GM12875 (cell line): ENCODE measurements around the gene NPB.

ENCODE experiments used
- H3K4me3 ChIP-seq: one replicate; pipeline ENCODE4 v1.5.1; 2011; ENCODE audit warnings: low read depth, low read length, control low read depth
- TF ChIP-seq, protein P1 (sequence below): IDR thresholded peaks from 2 replicates; pipeline ENCODE4 v1.5.1; 2011; ENCODE audit warnings: low read depth, mild to moderate bottlenecking, control low read depth, inconsistent platforms, low read length, moderate library complexity, borderline replicate concordance; ENCODE audit not compliant: insufficient read depth

Gene NPB

DNA sequence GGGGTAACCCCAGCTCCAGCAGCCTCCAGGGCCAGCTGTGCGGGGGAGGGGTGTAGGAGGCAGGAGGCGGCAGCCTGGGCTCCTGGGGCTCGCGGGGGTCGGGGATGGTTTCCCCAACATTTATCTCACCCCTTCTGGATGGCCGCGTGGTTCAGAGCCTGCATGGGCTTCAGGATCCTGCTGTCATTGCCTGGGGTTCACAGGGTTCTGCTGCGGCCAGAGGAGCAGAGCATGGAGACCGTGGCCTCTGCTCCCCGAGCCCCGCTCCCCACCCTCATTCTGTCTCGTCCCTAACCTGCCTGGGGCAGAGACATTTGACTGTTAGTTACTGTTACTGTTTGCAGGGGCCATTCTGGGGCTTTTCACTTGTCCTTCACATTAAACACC is 40.1 kb downstream of the NPB start:
- TF ChIP-seq, protein P1, sequence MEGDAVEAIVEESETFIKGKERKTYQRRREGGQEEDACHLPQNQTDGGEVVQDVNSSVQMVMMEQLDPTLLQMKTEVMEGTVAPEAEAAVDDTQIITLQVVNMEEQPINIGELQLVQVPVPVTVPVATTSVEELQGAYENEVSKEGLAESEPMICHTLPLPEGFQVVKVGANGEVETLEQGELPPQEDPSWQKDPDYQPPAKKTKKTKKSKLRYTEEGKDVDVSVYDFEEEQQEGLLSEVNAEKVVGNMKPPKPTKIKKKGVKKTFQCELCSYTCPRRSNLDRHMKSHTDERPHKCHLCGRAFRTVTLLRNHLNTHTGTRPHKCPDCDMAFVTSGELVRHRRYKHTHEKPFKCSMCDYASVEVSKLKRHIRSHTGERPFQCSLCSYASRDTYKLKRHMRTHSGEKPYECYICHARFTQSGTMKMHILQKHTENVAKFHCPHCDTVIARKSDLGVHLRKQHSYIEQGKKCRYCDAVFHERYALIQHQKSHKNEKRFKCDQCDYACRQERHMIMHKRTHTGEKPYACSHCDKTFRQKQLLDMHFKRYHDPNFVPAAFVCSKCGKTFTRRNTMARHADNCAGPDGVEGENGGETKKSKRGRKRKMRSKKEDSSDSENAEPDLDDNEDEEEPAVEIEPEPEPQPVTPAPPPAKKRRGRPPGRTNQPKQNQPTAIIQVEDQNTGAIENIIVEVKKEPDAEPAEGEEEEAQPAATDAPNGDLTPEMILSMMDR = no peak

DNA sequence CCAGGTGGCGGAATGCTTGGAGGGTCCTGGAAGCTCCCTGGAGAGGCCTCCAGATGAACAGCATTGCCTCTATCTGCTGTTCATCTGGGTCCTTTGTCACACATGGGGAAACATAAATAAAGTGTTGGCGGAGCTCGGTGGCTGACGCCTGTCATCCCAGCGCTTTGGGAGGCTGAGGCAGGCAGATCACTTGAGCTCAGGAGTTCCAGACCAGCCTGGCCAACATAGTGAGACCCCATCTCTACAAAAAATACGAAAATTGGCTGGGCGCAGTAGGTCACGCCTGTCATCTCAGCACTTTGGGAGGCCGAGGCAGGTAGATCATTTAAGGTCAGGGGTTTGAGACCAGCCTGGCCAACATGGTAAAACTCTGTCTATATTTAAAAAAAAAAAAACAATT is 42.8 kb downstream of the NPB start:
- TF ChIP-seq, protein P1 = no peak
- H3K4me3 ChIP-seq = no peak overlapping the region

More for the DNA sequence above, 40.1 kb downstream of the NPB start:
- no peak overlapping the region for H3K4me3 ChIP-seq

DNA sequence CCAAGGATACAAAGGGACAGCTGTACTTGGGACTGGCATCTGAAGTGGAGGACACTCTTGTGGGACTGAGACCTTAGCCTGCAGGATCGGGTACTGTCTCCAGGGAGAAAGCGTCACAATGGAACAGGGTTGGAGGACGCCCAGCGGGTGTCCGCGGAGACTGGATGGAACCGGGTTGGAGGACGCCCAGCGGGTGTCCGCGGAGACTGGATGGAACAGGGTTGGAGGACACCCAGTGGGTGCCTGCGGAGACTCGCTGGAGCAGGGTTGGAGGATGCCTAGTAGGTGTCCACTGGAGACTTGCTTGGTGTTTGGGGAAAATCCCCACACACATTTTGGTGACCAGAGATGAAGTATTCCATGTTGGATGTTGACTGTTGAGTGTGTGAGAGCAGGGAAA is 45.2 kb downstream of the NPB start, which contains the start of gene MYADML2:
Gene MYADML2 (minus strand): TSS at position 45 of the 400 bp plus-strand sequence. CDS start 5,492 bp downstream, outside the sequence.
- TF ChIP-seq, protein P1 = no peak
- no peak within 1 kb of the TSS for H3K4me3 ChIP-seq

DNA sequence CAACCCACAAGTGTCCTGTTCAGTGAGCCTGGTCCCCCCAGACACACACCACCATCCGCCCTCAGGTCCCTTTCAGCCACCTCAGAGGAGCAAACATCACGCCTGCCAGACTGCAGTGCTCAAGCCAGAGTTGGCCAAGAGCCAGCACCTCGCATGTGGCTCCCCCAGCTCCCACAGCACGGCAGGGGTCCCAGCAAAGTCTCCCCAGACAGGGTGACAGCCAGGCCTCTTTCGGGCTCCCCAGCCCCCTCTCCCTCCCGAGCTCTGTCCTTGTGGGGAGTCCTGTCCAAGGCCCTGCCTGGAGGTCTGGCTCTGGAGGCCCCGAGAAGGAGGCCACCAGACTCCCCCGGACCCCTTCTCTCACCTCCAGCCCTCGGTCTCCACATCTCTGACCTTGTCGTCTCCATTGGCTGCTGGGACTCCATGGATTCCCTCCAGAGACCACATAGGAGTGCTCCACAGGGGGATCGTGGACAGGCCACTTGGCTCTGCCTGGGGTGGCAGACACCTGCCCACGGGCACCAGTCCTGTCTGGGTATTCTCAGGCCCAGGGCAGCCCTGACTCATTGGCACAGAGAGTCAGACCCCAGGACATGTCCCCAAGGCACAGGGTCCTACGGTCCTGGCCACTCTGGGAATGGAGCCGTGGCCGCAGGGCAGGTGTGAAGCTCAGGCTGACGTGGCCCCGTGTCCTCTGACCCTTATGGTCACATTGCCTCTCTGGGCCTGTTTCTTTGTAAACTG is 46.8 kb downstream of the NPB start:
- TF ChIP-seq, protein P1 = no peak
- H3K4me3 ChIP-seq = no peak overlapping the region

DNA sequence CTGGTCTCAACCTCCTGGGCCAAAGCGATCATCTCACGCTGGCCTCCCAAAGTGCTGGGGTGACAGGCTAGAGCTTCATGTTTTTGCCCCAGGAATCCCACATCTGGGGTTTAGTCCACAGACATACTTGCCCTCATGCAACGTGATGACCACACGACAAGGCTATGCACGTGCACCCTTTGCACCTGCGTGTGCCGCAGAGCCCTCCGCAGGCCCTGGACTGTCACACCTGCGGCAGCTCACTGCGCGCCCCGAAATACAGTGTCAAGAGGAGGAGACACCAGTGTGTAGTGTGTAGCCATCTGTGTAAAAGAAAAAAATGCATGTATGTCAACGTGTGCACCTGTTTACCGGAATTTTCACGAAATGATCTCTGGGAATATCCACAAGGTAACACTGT is 48.5 kb downstream of the NPB start:
- TF ChIP-seq, protein P1 = no peak
- H3K4me3 ChIP-seq = no peak overlapping the region

DNA sequence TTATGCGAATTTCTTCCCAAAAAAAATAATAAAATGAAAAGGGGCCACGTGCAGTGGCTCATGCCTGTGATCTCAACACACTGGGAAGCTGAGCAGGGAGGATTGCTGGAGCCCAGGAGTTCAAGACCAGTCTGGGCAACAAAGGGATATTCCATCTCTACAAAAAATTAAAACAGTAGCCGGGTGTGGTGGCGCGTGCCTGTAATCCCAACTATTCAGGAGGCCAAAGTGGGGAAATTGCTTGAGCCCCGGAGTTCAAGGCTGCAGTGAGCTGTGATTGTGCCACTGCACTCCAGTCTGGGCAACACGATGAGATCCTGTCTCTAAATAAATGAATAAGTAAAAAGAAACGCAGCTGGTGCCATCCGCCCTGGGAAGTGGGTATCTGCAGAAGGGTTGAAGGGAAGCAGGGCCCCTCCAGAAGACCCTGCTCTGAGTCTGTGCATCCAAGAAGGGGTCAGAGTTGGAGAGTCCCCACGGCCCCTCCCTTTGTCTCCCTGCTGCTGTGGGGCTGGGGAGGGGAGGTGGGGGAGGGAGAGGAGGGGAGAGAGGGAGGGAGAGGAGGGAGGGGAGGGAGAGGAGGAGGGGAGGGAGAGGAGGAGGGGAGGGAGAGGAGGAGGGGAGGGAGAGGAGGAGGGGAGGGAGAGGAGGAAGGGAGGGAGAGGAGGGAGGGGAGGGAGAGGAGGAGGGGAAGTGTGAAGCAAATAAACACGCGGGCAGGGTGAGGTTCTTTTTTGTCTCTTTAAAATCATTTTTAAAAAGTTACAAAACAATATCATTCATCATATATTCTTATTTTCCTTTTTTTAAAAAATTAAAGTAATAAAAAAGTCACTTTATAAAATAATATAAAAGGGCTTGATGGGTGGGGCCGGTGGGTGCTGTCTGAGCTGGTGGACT is 50.0 kb downstream of the NPB start:
- no peak overlapping the region for H3K4me3 ChIP-seq
- TF ChIP-seq, protein P1 = no peak
